Trophoblast cell (in vitro differentiated cells and primary cell): ENCODE measurements around the gene MYH14.

Source experiments
- DNase-seq, 2 donors: peaks; one replicate each; pipeline ENCODE4 v3.0.0-alpha.2; 2016
- H2AFZ ChIP-seq: 2 replicates; pipeline ENCODE4 v1.6.1; 2013; ENCODE audit warnings: low read length, moderate library complexity, mild to moderate bottlenecking; ENCODE audit not compliant: insufficient read depth, poor library complexity
- H2AK5ac ChIP-seq: 2 replicates; pipeline ENCODE4 v1.6.1; 2013; ENCODE audit warnings: mild to moderate bottlenecking, low read length
- H2BK120ac ChIP-seq: 2 replicates; pipeline ENCODE4 v1.6.1; 2013; ENCODE audit warnings: low read length, mild to moderate bottlenecking, moderate library complexity; ENCODE audit not compliant: insufficient read depth, poor library complexity
- H2BK12ac ChIP-seq: 2 replicates; pipeline ENCODE4 v1.6.1; 2013; ENCODE audit warnings: mild to moderate bottlenecking, low read length, moderate library complexity
- H2BK5ac ChIP-seq: 2 replicates; pipeline ENCODE4 v1.6.1; 2013; ENCODE audit warnings: low read length, low read depth, moderate library complexity, mild to moderate bottlenecking; ENCODE audit not compliant: poor library complexity
- H3K14ac ChIP-seq: 2 replicates; pipeline ENCODE4 v1.6.1; 2013; ENCODE audit warnings: mild to moderate bottlenecking, low read length
- H3K18ac ChIP-seq: 2 replicates; pipeline ENCODE4 v1.6.1; 2013; ENCODE audit warnings: mild to moderate bottlenecking, low read length
- H3K23ac ChIP-seq: 2 replicates; pipeline ENCODE4 v1.6.1; 2013; ENCODE audit warnings: low read length
- H3K27ac ChIP-seq: 2 replicates; pipeline ENCODE4 v1.5.1; 2013; ENCODE audit warnings: low read depth, mild to moderate bottlenecking, inconsistent platforms, low read length, moderate library complexity
- H3K27me3 ChIP-seq: 2 replicates; pipeline ENCODE4 v1.6.1; 2013; ENCODE audit warnings: inconsistent platforms, mild to moderate bottlenecking, low read length, moderate library complexity; ENCODE audit not compliant: insufficient read depth
- H3K36me3 ChIP-seq, 2 experiments: 1 replicate in 1 of 2; 2 replicates in 1 of 2; pipeline ENCODE4 v1.6.1; 2013; ENCODE audit warnings: low read length in 2 of 2, mild to moderate bottlenecking in 2 of 2, moderate library complexity in 1 of 2; ENCODE audit not compliant: insufficient read depth in 2 of 2, control insufficient read depth in 1 of 2
- H3K4ac ChIP-seq: 2 replicates; pipeline ENCODE4 v1.6.1; 2013; ENCODE audit warnings: low read depth, mild to moderate bottlenecking, low read length, moderate library complexity
- H3K4me1 ChIP-seq, 2 experiments: 1 replicate in 1 of 2; 2 replicates in 1 of 2; pipeline ENCODE4 v1.6.1; 2013; ENCODE audit warnings: low read length in 2 of 2, mild to moderate bottlenecking in 2 of 2, moderate library complexity in 1 of 2; ENCODE audit not compliant: insufficient read depth in 2 of 2, control insufficient read depth in 1 of 2
- H3K4me2 ChIP-seq: 2 replicates; pipeline ENCODE4 v1.6.1; 2013; ENCODE audit warnings: inconsistent platforms, mild to moderate bottlenecking, low read length, moderate library complexity
- H3K4me3 ChIP-seq: 2 replicates; pipeline ENCODE4 v1.5.1; 2013; ENCODE audit warnings: mild to moderate bottlenecking, low read depth, low read length, inconsistent platforms
- H3K79me1 ChIP-seq: one replicate; pipeline ENCODE4 v1.6.1; 2013; ENCODE audit warnings: low read length
- H3K79me2 ChIP-seq: 2 replicates; pipeline ENCODE4 v1.6.1; 2013; ENCODE audit warnings: low read length, mild to moderate bottlenecking; ENCODE audit not compliant: control insufficient read depth, insufficient read depth, poor library complexity
- H3K9ac ChIP-seq: 2 replicates; pipeline ENCODE4 v1.6.1; 2013; ENCODE audit warnings: mild to moderate bottlenecking, low read length
- H3K9me3 ChIP-seq: 2 replicates; pipeline ENCODE4 v1.6.1; 2013; ENCODE audit warnings: low read depth, mild to moderate bottlenecking, control low read depth, inconsistent platforms, low read length; ENCODE audit not compliant: insufficient read depth
- H4K12ac ChIP-seq: 2 replicates; pipeline ENCODE4 v1.6.1; 2013; ENCODE audit warnings: low read depth, mild to moderate bottlenecking, low read length, moderate library complexity
- H4K8ac ChIP-seq: 2 replicates; pipeline ENCODE4 v1.6.1; 2013; ENCODE audit warnings: low read depth, mild to moderate bottlenecking, low read length, moderate library complexity
- H4K91ac ChIP-seq: one replicate; pipeline ENCODE4 v1.6.1; 2013; ENCODE audit warnings: low read depth, mild to moderate bottlenecking, low read length, moderate library complexity
- WGBS: extraction: QIAGEN DNeasy Blood & Tissue Kit; methylation state at CpG from one replicate; pipeline ENCODE4 v1.1.7; 2013; ENCODE audit warnings: missing lambda C conversion rate; ENCODE audit not compliant: insufficient read length, insufficient coverage; ENCODE audit errors: extremely low coverage; 5-methylcytosine and 5-hydroxymethylcytosine counted together

The MYH14 gene

DNA sequence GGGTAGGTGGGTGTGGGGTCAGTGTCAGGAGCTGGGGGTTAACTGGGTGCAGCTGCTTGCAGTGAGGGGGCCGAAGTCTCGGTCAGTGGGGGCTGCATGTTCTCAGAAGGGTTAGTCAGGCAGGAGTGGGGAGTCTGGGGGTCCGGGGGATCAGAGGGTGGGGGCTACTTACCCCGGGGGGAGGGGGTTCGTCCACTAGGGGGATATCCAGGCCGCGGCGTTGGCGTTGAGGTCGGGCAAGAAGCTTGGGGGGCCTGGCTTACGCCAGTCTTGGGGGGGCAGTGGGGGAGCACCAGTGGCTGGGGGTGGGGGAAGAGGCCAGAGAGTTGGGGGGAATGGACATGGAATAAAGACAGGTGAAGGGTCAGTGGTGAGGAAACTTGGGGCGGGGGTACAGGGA is 116.6 kb downstream of the MYH14 start:
- Histone ChIP-seq H3K79me1 (peaks cover 5% of the 10 kb centered on the region), H3K4me2 (no peak overlapping the region), H3K27me3 (no peaks in the 10 kb centered on the region), H2BK12ac (no peak overlapping the region), H4K91ac (no peak overlapping the region), H2BK5ac (no peak overlapping the region), H3K9me3 (peaks cover 2% of the 10 kb centered on the region), H3K14ac (no peak overlapping the region), H3K18ac (no peak overlapping the region), H3K27ac (no peak overlapping the region), H2AK5ac (no peak overlapping the region), H3K9ac (no peak overlapping the region), H2AFZ (no peak overlapping the region), H2BK120ac (no peak overlapping the region), H3K23ac (no peak overlapping the region), H3K4ac (no peak overlapping the region), H4K12ac (no peak overlapping the region), H3K79me2 (no peaks in the 10 kb centered on the region), H4K8ac (no peak overlapping the region), H3K4me3 (no peak overlapping the region), H3K4me1 (peaks cover 5% of the 10 kb centered on the region in 2 experiments), H3K36me3 (peaks cover 44 to 60% of the 10 kb centered on the region in 2 experiments)
- DNase-seq, result no peak
- WGBS, result no CpG with 5 or more reads among the region's 12 CpGs

DNA sequence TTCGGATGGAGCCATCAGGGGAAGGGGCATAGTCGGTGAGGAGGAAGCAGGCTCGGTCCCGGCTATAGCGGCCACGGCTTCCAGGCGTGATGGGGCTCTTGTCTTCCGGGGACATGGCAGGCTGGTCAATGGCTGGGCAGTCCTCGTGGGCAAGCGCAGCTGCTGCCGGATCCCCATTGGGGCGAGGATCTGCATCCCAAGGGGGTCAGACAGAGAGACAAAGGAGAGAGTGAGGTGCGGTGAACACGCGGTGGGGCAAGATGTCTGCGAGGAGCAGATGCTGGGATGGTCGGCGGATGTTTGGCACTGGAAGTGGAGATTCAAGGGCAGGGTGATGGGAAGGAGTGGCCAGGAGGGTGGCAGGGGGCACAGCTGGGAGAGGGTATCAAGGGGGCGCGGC is 117.2 kb downstream of the MYH14 start:
- H3K9me3 ChIP-seq, result peaks cover 2% of the 10 kb centered on the region
- no peak overlapping the region for H2BK120ac ChIP-seq
- no peak overlapping the region for H3K4me2 ChIP-seq
- H4K12ac ChIP-seq, result no peak overlapping the region
- H3K14ac ChIP-seq, result no peak overlapping the region
- WGBS, result no CpG with 5 or more reads among the region's 20 CpGs
- H3K79me1 ChIP-seq, result peaks cover 4% of the 10 kb centered on the region
- no peaks in the 10 kb centered on the region for H3K27me3 ChIP-seq
- H3K4ac ChIP-seq, result no peak overlapping the region
- no peaks in the 10 kb centered on the region for H3K79me2 ChIP-seq
- H2BK12ac ChIP-seq, result no peak overlapping the region
- H3K4me3 ChIP-seq, result no peak overlapping the region
- H3K27ac ChIP-seq, result no peak overlapping the region
- no peak for DNase-seq
- no peak overlapping the region for H3K18ac ChIP-seq
- no peak overlapping the region for H3K9ac ChIP-seq
- no peak overlapping the region for H2BK5ac ChIP-seq
- no peak overlapping the region for H3K23ac ChIP-seq
- peaks cover 44 to 60% of the 10 kb centered on the region in 2 experiments for H3K36me3 ChIP-seq
- peaks cover 6 to 8% of the 10 kb centered on the region in 2 experiments for H3K4me1 ChIP-seq
- no peak overlapping the region for H2AFZ ChIP-seq
- no peak overlapping the region for H2AK5ac ChIP-seq
- no peak overlapping the region for H4K91ac ChIP-seq
- no peak overlapping the region for H4K8ac ChIP-seq

DNA sequence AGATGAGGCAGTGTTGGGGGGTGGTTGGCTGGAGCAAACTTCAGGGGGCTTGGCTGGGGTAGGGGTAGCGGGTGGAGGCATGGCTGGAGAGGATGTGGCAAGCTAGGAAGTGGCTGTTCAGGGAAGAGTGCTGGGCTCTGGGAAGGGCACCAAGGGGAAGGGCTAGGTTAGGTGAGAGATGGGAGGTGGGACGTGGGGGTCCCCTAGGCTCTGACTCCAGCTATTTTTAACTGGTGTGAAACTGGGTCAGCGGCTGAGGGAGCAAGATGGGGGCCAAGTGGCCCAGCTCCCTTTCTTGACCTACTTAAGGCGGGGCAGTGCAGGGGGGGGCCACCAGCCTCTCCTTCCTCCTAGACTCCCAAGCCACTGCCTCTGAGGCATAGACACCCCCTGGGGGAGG is 118.4 kb downstream of the MYH14 start:
- no CpG with 5 or more reads among the region's 4 CpGs for WGBS
- Histone ChIP-seq H3K9ac (no peak overlapping the region), H3K27me3 (no peaks in the 10 kb centered on the region), H4K8ac (no peak overlapping the region), H2BK5ac (no peak overlapping the region), H3K4me3 (no peak overlapping the region), H3K79me2 (no peaks in the 10 kb centered on the region), H2BK12ac (no peak overlapping the region), H3K36me3 (peaks cover 44 to 60% of the 10 kb centered on the region in 2 experiments), H2BK120ac (no peak overlapping the region), H3K14ac (no peak overlapping the region), H3K79me1 (no peaks in the 10 kb centered on the region), H4K12ac (no peak overlapping the region), H3K23ac (no peak overlapping the region), H3K18ac (no peak overlapping the region), H3K4me1 (peaks cover 11 to 12% of the 10 kb centered on the region in 2 experiments), H3K4me2 (no peak overlapping the region), H2AK5ac (no peak overlapping the region), H3K9me3 (peaks cover 2% of the 10 kb centered on the region), H3K4ac (no peak overlapping the region), H4K91ac (no peak overlapping the region), H2AFZ (no peak overlapping the region), H3K27ac (no peak overlapping the region)
- DNase-seq, result no peak

DNA sequence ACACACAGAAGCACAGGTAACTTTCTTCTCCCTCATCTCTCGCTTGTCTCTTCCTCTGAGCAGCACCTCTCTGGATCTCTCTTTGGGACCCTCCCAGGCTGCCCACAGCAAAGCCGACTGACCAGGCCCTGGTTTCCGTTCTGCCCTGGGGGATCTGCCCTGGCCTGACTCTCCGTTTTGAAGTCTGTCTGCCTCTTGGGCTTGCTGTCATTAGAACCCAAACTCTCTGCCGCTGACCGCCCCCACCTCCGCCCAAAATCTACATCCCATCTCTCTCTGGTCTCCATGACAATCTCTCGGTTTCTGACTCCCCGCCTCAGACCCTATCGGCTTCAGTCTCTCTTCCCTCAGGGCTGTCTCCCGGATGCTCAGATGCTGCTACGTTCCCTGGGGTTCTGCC is 118.8 kb downstream of the MYH14 start:
- H2AK5ac ChIP-seq, result no peak overlapping the region
- no peak overlapping the region for H3K4me2 ChIP-seq
- H2BK5ac ChIP-seq, result no peak overlapping the region
- no peaks in the 10 kb centered on the region for H3K79me2 ChIP-seq
- H4K12ac ChIP-seq, result no peak overlapping the region
- H3K27me3 ChIP-seq, result no peaks in the 10 kb centered on the region
- H4K91ac ChIP-seq, result no peak overlapping the region
- H3K36me3 ChIP-seq, result peaks cover 44 to 58% of the 10 kb centered on the region in 2 experiments
- H3K4ac ChIP-seq, result no peak overlapping the region
- H3K9me3 ChIP-seq, result peaks cover 2% of the 10 kb centered on the region
- H3K27ac ChIP-seq, result no peak overlapping the region
- H3K79me1 ChIP-seq, result no peaks in the 10 kb centered on the region
- H4K8ac ChIP-seq, result no peak overlapping the region
- H3K4me1 ChIP-seq, result peaks cover 11 to 16% of the 10 kb centered on the region in 2 experiments
- DNase-seq, result no peak
- no peak overlapping the region for H2BK120ac ChIP-seq
- no peak overlapping the region for H3K23ac ChIP-seq
- no peak overlapping the region for H2BK12ac ChIP-seq
- no CpG with 5 or more reads among the region's 12 CpGs for WGBS
- H3K18ac ChIP-seq, result no peak overlapping the region
- H2AFZ ChIP-seq, result no peak overlapping the region
- no peak overlapping the region for H3K9ac ChIP-seq
- no peak overlapping the region for H3K4me3 ChIP-seq
- H3K14ac ChIP-seq, result no peak overlapping the region
